Loucy (cell line): Measurements from ENCODE around the gene SEC14L1.

Experiments
- H2AFZ ChIP-seq: fragments of 200-600 bp; sonication (generic); 2 replicates; pipeline ENCODE4 v1.6.0; 2016; ENCODE audit warnings: antibody characterized with exemption, mild to moderate bottlenecking, low read length, moderate library complexity
- H3F3A ChIP-seq: fragments of 200-600 bp; 2 replicates; pipeline ENCODE4 v1.6.0; 2016; ENCODE audit warnings: antibody characterized with exemption, low read depth, mild to moderate bottlenecking
- H3K27me3 ChIP-seq: fragments of 200-600 bp; sonication (generic); 2 replicates; pipeline ENCODE4 v1.6.1; 2014; ENCODE audit warnings: low read length, mild to moderate bottlenecking; ENCODE audit not compliant: insufficient read depth, poor library complexity, severe bottlenecking
- H3K36me3 ChIP-seq: fragments of 200-600 bp; sonication (generic); 2 replicates; pipeline ENCODE4 v1.6.1; 2016; ENCODE audit warnings: low read length; ENCODE audit not compliant: insufficient read depth
- H3K4me1 ChIP-seq: fragments of 200-600 bp; sonication (generic); 2 replicates; pipeline ENCODE4 v1.5.1; 2014; ENCODE audit warnings: low read length, mild to moderate bottlenecking; ENCODE audit not compliant: insufficient read depth, poor library complexity, severe bottlenecking
- H3K4me2 ChIP-seq: fragments of 200-600 bp; sonication (generic); 2 replicates; pipeline ENCODE4 v1.6.0; 2014; ENCODE audit warnings: antibody characterized with exemption, low read length, low read depth, mild to moderate bottlenecking; ENCODE audit not compliant: poor library complexity, severe bottlenecking
- H3K4me3 ChIP-seq: fragments of 200-600 bp; sonication (generic); 2 replicates; pipeline ENCODE4 v1.5.1; 2014; ENCODE audit warnings: low read length, mild to moderate bottlenecking, mixed read lengths; ENCODE audit not compliant: poor library complexity, severe bottlenecking
- H3K79me2 ChIP-seq: fragments of 200-600 bp; sonication (generic); 2 replicates; pipeline ENCODE4 v1.6.1; 2014; ENCODE audit warnings: low read length; ENCODE audit not compliant: insufficient read depth
- H3K9ac ChIP-seq: fragments of 200-600 bp; sonication (generic); 2 replicates; pipeline ENCODE4 v1.6.0; 2014; ENCODE audit warnings: mild to moderate bottlenecking, low read depth, low read length, moderate library complexity; ENCODE audit not compliant: poor library complexity, severe bottlenecking
- H3K9me2 ChIP-seq: fragments of 200-600 bp; sonication (generic); replicated peaks from 2 replicates; pipeline ENCODE4 v1.6.1; 2016; ENCODE audit warnings: low read depth, low read length, mixed read lengths
- H3K9me3 ChIP-seq: fragments of 200-600 bp; sonication (generic); 2 replicates; pipeline ENCODE4 v1.6.1; 2014; ENCODE audit warnings: mild to moderate bottlenecking, antibody characterized with exemption, low read length, low read depth; ENCODE audit not compliant: insufficient read depth
- H4K20me1 ChIP-seq: fragments of 200-600 bp; sonication (generic); 2 replicates; pipeline ENCODE4 v1.6.0; 2014; ENCODE audit warnings: antibody characterized with exemption, low read length, mild to moderate bottlenecking; ENCODE audit not compliant: insufficient read depth, poor library complexity, severe bottlenecking
- EZH2phosphoT487 ChIP-seq: fragments of 200-600 bp; IDR thresholded peaks from 2 replicates; pipeline ENCODE4 v1.6.1; 2018; ENCODE audit warnings: antibody characterized with exemption, mild to moderate bottlenecking, moderate library complexity, borderline replicate concordance
- TF ChIP-seq, protein P1 (sequence below): fragments of 200-600 bp; sonication (generic); conservative IDR thresholded peaks from 2 replicates; pipeline ENCODE4 v1.5.1; 2014; ENCODE audit warnings: mild to moderate bottlenecking, antibody characterized with exemption, low read length

Gene SEC14L1

DNA sequence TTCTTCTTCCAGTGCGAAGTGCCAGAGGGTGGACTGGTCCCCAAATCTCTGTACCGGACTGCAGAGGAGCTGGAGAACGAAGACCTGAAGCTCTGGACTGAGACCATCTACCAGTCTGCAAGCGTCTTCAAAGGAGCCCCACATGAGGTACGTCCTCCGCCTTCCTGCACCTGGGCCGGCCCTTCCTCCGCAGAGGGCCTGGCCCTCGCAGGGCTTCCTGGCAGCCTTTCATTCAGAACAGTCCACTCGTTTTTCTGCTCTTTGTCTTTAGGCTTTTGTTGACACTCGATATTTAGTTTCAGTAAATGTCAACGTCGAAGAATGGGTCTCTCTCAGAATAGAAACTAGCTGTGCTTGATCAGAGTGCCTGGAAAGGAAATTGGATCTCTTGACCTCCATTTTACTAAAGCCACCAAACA, 68.6 kb downstream of the SEC14L1 start:
- H3K4me3 ChIP-seq: no peak overlapping the region
- peaks cover 97% of the 10 kb centered on the region; the same call in 1 of the 2 replicates for H3K36me3 ChIP-seq
- no peak overlapping the region for H3K9ac ChIP-seq
- no peak overlapping the region for H2AFZ ChIP-seq
- H3F3A ChIP-seq: no peaks in the 10 kb centered on the region
- H3K4me1 ChIP-seq: no peaks in the 10 kb centered on the region
- no peaks in the 10 kb centered on the region for H3K9me2 ChIP-seq
- H4K20me1 ChIP-seq: no peaks in the 10 kb centered on the region
- no peak for TF ChIP-seq EZH2phosphoT487
- no peaks in the 10 kb centered on the region for H3K79me2 ChIP-seq
- no peaks in the 10 kb centered on the region for H3K9me3 ChIP-seq
- no peak overlapping the region for H3K4me2 ChIP-seq
- H3K27me3 ChIP-seq: no peaks in the 10 kb centered on the region

DNA sequence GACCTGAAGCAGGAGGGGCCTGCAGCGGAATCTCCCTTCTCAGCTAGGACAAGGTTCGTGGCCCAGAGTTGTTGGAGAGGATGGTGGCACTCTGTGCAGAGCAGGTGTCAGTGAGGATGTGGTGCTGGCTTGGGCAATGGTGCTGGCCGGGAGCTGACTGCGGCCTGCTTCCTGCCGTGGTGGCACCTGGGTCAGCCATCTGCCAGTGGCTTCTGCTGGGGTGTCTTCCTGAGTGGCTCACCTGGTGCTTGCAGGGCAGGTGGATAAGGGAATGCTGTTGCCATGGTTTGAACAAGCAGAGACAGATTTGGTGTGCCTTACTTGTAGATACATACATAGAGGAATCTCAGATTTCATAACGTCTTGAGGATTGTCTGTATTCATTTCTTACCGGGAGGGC, 69.6 kb downstream of the SEC14L1 start:
- Histone ChIP-seq H4K20me1 (no peaks in the 10 kb centered on the region), H3K9me3 (no peaks in the 10 kb centered on the region), H3K4me2 (no peak overlapping the region), H3K36me3 (peaks cover 96% of the 10 kb centered on the region; the same call in 1 of the 2 replicates), H3K4me1 (no peaks in the 10 kb centered on the region), H2AFZ (no peak overlapping the region), H3F3A (no peaks in the 10 kb centered on the region), H3K9me2 (no peaks in the 10 kb centered on the region), H3K4me3 (no peak overlapping the region), H3K9ac (no peak overlapping the region), H3K27me3 (no peaks in the 10 kb centered on the region), H3K79me2 (no peaks in the 10 kb centered on the region)
- TF ChIP-seq, protein P1, sequence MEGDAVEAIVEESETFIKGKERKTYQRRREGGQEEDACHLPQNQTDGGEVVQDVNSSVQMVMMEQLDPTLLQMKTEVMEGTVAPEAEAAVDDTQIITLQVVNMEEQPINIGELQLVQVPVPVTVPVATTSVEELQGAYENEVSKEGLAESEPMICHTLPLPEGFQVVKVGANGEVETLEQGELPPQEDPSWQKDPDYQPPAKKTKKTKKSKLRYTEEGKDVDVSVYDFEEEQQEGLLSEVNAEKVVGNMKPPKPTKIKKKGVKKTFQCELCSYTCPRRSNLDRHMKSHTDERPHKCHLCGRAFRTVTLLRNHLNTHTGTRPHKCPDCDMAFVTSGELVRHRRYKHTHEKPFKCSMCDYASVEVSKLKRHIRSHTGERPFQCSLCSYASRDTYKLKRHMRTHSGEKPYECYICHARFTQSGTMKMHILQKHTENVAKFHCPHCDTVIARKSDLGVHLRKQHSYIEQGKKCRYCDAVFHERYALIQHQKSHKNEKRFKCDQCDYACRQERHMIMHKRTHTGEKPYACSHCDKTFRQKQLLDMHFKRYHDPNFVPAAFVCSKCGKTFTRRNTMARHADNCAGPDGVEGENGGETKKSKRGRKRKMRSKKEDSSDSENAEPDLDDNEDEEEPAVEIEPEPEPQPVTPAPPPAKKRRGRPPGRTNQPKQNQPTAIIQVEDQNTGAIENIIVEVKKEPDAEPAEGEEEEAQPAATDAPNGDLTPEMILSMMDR: no peak
- no peak for TF ChIP-seq EZH2phosphoT487

DNA sequence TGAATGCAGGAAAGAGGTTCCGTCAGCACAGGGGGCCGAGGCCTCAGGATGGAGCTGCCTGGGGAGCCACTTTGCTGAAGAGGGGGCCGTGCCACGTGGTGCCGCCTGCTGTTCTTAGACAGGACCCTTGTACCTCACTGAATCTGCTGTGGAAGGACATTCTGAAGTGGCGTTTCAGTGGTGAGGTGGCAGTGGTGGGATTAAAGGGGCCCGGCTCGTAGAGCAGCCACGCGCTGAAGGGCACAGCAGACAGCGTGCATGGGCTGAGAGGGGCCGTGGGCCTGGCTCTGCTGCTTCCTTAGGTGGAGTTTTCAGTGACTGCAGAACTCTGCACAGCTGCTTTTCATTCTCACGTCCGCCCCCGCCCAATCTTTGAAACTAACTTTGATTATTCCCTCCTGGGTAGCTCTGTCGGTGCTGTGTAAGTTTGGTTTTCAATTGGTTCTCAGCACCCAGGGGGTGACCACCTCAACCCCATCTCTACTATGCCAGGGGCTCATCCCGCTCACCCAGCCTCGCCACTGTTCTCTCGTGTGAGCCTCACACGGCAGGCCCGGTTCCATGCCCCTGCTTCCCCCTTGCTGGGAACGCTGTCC, 70.3 kb downstream of the SEC14L1 start:
- H3K9ac ChIP-seq: no peak overlapping the region
- H3K4me3 ChIP-seq: no peak overlapping the region
- no peaks in the 10 kb centered on the region for H4K20me1 ChIP-seq
- H3K4me1 ChIP-seq: no peaks in the 10 kb centered on the region
- H3K27me3 ChIP-seq: no peaks in the 10 kb centered on the region
- no peaks in the 10 kb centered on the region for H3K79me2 ChIP-seq
- H3K9me3 ChIP-seq: no peaks in the 10 kb centered on the region
- TF ChIP-seq, protein P1: no peak
- no peak for TF ChIP-seq EZH2phosphoT487
- H3F3A ChIP-seq: no peaks in the 10 kb centered on the region
- peaks cover 89% of the 10 kb centered on the region; the same call in 1 of the 2 replicates for H3K36me3 ChIP-seq
- no peak overlapping the region for H2AFZ ChIP-seq
- H3K4me2 ChIP-seq: no peak overlapping the region
- no peaks in the 10 kb centered on the region for H3K9me2 ChIP-seq

DNA sequence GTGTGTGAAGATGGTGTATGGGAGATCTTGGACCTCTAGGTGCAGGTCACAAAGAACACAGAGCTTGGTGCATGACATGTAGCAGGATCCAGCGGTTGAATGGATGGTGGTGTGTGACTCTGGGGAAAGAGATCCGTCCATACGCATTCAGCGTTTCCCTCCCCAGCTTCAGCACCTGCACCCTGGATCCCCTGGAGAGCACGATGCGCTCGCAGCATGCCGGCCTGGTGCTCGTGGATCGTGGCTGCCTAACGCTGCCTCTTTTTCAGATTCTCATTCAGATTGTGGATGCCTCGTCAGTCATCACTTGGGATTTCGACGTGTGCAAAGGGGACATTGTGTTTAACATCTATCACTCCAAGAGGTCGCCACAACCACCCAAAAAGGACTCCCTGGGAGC, 70.9 kb downstream of the SEC14L1 start:
- Histone ChIP-seq H3K9ac (no peak overlapping the region), H3K4me3 (no peak overlapping the region), H3K27me3 (no peaks in the 10 kb centered on the region), H2AFZ (no peak overlapping the region), H3K79me2 (no peaks in the 10 kb centered on the region), H3K4me1 (no peaks in the 10 kb centered on the region), H3K4me2 (no peak overlapping the region), H3K9me3 (no peaks in the 10 kb centered on the region), H3F3A (no peaks in the 10 kb centered on the region), H3K36me3 (peaks cover 89% of the 10 kb centered on the region; the same call in 1 of the 2 replicates), H4K20me1 (no peaks in the 10 kb centered on the region), H3K9me2 (no peaks in the 10 kb centered on the region)
- no peak for TF ChIP-seq EZH2phosphoT487
- TF ChIP-seq, protein P1: no peak
